Measurements from ENCODE around the gene TEX14.
"Not testable (repeated sequence)": the region's sequence is repeated elsewhere in the genome, so short reads cannot be mapped to it uniquely, and the experiment has no call there.

TEX14 gene

DNA sequence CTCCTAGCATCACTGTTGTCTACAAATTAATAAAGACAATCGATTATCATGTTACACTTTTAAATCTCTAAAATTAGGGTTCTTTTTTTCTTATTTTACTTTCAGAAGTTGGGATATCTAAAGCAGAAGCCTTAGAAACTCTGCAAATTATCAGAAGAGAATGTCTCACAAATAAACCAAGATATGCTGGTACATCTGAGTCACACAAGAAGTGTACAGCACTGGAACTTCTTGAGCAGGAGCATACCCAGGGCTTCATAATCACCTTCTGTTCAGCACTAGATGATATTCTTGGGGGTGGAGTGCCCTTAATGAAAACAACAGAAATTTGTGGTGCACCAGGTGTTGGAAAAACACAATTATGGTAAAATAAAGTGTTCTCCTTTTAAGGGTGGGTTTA, 3.0 kb upstream of the TEX14 start:
- no peaks in the 10 kb centered on the region for H3K27me3 Mint-ChIP-seq
- ATAC-seq = no peak
- H3K4me3 Mint-ChIP-seq = no peak overlapping the region
- H3K36me3 Mint-ChIP-seq = peaks cover 6% of the 10 kb centered on the region
- H3K9me3 Mint-ChIP-seq = no peaks in the 10 kb centered on the region
- H3K4me1 Mint-ChIP-seq = peaks cover 19% of the 10 kb centered on the region
- no peak overlapping the region for H3K27ac Mint-ChIP-seq

DNA sequence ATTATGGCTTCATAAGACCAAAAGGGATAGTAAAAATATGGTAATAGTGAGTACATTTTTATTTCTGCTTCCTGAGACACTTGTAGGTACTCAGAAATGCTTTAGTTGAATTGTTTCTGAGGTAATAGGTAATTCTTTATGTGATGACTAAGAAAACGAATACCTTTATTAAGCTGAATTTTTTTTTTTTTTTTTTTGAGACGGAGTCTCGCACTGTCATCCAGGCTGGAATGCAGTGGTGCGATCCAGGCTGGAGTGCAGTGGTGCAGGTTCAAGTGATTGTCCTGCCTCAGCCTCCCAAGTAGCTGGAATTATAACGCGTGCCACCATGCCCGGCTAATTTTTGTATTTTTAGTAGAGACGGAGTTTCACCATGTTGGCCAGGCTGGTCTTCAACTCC, 2.5 kb upstream of the TEX14 start:
- ATAC-seq = no peak
- H3K4me1 Mint-ChIP-seq = peaks cover 19% of the 10 kb centered on the region
- no peak overlapping the region for H3K27ac Mint-ChIP-seq
- H3K9me3 Mint-ChIP-seq = no peaks in the 10 kb centered on the region
- peaks cover under 1% of the 10 kb centered on the region for H3K36me3 Mint-ChIP-seq
- H3K27me3 Mint-ChIP-seq = no peaks in the 10 kb centered on the region
- no peak overlapping the region for H3K4me3 Mint-ChIP-seq

DNA sequence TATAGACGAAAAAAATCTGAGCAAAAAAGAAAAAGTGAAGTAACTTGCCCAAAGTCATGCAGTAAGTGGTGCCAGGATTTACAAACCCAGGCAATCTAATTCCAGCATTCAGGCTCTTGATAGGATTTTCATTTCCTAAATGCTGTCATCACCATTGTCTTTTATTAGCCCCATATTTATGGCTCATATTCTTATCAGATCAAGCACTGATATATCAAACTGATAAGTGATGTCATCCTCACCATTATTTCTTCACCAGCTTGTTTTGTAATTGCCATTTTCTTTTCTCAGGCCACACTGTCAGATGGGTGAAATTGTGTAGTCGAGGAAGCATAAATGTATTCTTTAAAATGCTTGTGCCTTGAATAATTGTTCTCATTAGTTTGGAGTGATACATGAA, 1.9 kb upstream of the TEX14 start:
- no peaks in the 10 kb centered on the region for H3K9me3 Mint-ChIP-seq
- ATAC-seq = no peak
- H3K27ac Mint-ChIP-seq = peak overlapping the region; percentile 95
- H3K4me3 Mint-ChIP-seq = peak overlapping the region; percentile 95
- H3K36me3 Mint-ChIP-seq = no peaks in the 10 kb centered on the region
- no peaks in the 10 kb centered on the region for H3K27me3 Mint-ChIP-seq
- H3K4me1 Mint-ChIP-seq = peaks cover 19% of the 10 kb centered on the region

DNA sequence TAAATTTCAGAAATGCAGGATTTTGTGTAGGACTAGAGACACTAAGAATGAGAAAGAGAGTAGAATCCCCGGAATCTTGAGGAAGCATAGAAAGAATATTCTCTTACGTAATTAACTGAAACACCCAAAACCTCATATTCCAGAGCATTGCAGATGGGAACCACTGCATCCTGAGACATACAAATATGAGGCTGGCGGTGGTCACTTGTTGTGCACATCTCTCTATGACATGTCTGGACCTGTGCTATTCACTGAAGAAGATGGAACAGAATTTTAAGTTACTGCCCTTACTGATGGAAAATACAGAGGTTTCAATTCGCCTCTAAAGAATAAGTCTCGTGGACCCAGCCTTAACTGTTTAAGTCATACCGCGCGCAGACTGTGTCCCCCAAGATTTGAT, 1.4 kb upstream of the TEX14 start:
- Mint-ChIP-seq H3K27me3 (no peaks in the 10 kb centered on the region), H3K9me3 (no peaks in the 10 kb centered on the region), H3K36me3 (no peaks in the 10 kb centered on the region), H3K4me1 (peaks cover 19% of the 10 kb centered on the region), H3K4me3 (peak overlapping the region; percentile 95), H3K27ac (peak overlapping the region; percentile 95)
- no peak for ATAC-seq

DNA sequence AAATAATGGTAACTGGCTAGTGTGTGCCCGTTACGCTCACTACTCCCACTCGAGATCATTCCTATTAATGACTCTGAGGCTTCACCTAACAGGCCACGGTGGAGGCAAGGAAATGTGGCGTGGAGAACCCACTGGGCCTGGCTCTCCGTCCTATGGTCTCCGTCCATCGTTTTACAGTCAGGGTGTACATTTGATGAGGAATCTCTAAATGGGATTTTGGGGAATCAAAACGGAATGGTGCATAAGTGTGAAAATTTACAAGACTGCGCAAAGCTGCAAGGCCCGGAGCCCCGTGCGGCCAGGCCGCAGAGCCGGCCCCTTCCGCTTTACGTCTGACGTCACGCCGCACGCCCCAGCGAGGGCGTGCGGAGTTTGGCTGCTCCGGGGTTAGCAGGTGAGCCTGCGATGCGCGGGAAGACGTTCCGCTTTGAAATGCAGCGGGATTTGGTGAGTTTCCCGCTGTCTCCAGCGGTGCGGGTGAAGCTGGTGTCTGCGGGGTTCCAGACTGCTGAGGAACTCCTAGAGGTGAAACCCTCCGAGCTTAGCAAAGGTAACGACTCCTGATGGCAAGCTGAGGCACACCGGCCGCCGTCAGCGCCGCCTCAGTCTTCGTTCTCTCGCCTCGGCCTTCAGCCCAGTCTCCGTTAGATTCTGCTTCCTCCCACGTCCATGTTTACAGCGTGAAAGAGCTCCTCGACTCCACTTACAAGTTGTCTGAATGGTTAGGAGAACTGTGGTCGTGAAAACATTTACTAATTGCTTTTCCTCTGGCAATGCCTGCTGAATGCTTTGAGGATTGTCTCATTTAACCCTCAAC, 602 bp upstream of the TEX14 start, which contains the start of gene RAD51C:
Gene RAD51C (plus strand): TSS at position 364 of the 817 bp plus-strand sequence. CDS start 42 bp downstream, at position 406.
- Mint-ChIP-seq H3K9me3 (no peaks in the 10 kb centered on the region), H3K27ac (peak within 1 kb of the TSS; percentile 95), H3K4me1 (peaks cover 19% of the 10 kb centered on the region), H3K4me3 (peak within 1 kb of the TSS; percentile 95), H3K36me3 (no peaks in the 10 kb centered on the region), H3K27me3 (no peaks in the 10 kb centered on the region)
- peak; percentile 100 for ATAC-seq

DNA sequence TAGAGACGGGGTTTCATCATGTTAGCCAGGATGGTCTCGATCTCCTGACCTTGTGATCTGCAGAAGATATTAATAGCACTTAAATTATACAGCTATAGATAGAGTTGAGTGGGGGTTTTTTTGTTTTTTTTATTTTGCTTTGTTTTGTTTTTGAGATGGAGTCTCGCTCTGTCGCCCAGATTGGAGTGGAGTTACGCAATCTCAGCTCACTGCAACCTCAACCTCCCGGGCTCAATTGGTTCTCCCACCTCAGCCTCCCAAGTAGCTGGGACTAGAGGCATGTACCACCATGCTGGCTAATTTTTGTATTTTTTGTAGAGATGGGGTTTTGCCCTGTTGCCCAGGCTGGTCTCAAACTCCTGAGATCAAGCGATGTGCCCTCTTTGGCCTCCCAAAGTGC, 1.8 kb downstream of the TEX14 start:
- H3K4me3 Mint-ChIP-seq, H3K36me3 Mint-ChIP-seq, H3K27ac Mint-ChIP-seq, ATAC-seq, H3K27me3 Mint-ChIP-seq, H3K9me3 Mint-ChIP-seq: not testable (repeated sequence)
- peaks cover 19% of the 10 kb centered on the region for H3K4me1 Mint-ChIP-seq

DNA sequence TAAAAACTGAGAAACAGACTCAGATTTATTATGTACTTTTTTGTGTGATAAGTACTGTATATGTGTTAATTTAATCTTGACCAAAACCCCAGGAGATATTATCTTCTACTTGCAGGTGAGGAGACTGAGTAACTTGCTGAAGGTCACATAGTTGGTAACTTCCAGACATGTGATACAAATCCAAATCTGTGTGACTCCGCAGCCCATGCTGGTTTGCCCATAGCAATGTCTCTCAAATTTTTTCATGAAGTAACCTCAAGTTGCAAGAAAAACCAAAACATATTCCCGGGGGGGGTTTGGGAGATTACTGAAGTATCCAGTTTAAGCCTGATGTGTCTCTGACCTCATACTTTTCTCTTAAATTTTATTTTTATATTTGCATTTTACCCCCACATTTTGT, 3.3 kb downstream of the TEX14 start:
- H3K4me1 Mint-ChIP-seq = peaks cover 15% of the 10 kb centered on the region
- H3K36me3 Mint-ChIP-seq = no peaks in the 10 kb centered on the region
- no peak for ATAC-seq
- no peak overlapping the region for H3K27ac Mint-ChIP-seq
- H3K27me3 Mint-ChIP-seq = no peaks in the 10 kb centered on the region
- no peaks in the 10 kb centered on the region for H3K9me3 Mint-ChIP-seq
- H3K4me3 Mint-ChIP-seq = no peak overlapping the region

DNA sequence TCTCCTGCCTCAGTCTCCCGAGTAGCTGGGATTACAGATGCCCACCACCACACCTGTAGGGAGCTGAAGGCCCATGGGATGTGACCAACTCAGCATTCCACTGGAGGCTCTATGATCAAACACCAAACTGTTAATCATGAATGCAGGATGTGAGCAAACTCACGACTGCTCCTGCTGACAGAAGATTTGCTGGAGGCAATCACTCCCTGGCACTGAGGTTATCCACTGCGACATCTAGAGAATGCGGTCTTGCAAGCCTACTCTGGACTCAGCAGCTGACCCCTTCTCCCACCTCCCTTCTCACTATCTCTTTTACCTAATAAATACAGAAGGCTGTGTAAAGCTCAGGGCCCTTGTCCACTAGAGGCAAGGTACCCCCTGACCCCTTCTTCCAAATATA, 4.9 kb downstream of the TEX14 start:
- no peaks in the 10 kb centered on the region for H3K9me3 Mint-ChIP-seq
- H3K27ac Mint-ChIP-seq = no peak overlapping the region
- no peak for ATAC-seq
- H3K36me3 Mint-ChIP-seq = no peaks in the 10 kb centered on the region
- H3K4me3 Mint-ChIP-seq = no peak overlapping the region
- no peaks in the 10 kb centered on the region for H3K27me3 Mint-ChIP-seq
- H3K4me1 Mint-ChIP-seq = no peaks in the 10 kb centered on the region

DNA sequence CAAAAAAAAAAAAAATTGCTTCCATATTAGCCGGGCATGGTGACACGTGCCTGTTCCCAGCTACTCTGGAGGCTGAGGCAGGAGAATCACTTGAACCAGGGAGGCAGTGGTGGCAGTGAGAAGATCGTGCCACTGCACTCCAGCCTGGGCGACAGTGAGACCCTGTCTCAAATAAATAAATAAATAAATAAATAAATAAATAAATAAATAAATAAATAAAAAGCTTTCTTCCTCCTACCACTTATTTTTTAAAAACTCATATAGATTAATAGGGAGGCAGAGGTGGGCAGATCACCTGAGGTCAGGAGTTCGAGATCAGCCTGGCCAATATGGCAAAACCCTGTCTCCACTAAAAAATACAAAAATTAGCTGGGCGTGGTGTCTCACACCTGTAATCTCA, 7.4 kb downstream of the TEX14 start:
- not testable (repeated sequence) for H3K27ac Mint-ChIP-seq, H3K27me3 Mint-ChIP-seq, H3K4me1 Mint-ChIP-seq, H3K4me3 Mint-ChIP-seq, H3K36me3 Mint-ChIP-seq, ATAC-seq, H3K9me3 Mint-ChIP-seq

DNA sequence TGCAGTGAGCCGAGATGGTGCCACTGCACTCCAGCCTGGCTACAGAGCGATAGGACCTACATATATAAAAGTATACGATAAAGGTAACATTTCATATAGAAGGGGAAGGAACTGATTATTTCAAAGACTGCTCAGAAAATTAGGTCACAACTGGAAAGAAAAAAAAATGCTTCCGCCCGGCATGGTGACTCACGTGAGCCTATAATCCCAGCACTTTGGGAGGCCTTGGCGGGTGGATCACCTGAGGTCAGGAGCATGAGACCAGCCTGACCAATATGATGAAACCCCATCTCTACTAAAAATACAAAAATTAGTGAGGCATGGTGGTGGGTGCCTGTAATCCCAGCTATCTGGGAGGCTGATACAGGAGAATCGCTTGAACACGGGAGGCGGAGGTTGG, 7.8 kb downstream of the TEX14 start:
- Mint-ChIP-seq H3K4me1 (no peaks in the 10 kb centered on the region), H3K4me3 (no peak overlapping the region), H3K27ac (no peak overlapping the region), H3K27me3 (no peaks in the 10 kb centered on the region), H3K36me3 (no peaks in the 10 kb centered on the region), H3K9me3 (no peaks in the 10 kb centered on the region)
- ATAC-seq = no peak

DNA sequence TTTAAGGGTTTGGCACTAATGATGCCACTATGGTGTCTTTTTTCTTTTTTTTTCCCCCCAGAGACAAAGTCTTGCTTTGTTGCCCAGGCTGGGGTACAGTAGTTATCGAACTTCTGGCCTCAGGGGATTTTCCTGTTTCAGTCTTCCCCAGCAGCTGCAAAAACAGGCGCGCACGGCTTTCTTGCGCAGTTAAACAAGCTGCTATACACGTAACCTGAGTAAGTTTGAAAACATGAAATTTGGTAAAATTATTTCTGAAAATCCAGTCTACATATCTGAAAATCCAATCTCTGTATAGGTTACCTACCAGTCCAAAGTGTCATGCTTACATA, 11.8 kb downstream of the TEX14 start:
- ATAC-seq = peak; percentile 37
- H3K4me1 Mint-ChIP-seq = no peaks in the 10 kb centered on the region
- H3K9me3 Mint-ChIP-seq = no peaks in the 10 kb centered on the region
- H3K36me3 Mint-ChIP-seq = no peaks in the 10 kb centered on the region
- H3K27ac Mint-ChIP-seq = peak overlapping the region; percentile 74
- no peak overlapping the region for H3K4me3 Mint-ChIP-seq
- no peaks in the 10 kb centered on the region for H3K27me3 Mint-ChIP-seq

DNA sequence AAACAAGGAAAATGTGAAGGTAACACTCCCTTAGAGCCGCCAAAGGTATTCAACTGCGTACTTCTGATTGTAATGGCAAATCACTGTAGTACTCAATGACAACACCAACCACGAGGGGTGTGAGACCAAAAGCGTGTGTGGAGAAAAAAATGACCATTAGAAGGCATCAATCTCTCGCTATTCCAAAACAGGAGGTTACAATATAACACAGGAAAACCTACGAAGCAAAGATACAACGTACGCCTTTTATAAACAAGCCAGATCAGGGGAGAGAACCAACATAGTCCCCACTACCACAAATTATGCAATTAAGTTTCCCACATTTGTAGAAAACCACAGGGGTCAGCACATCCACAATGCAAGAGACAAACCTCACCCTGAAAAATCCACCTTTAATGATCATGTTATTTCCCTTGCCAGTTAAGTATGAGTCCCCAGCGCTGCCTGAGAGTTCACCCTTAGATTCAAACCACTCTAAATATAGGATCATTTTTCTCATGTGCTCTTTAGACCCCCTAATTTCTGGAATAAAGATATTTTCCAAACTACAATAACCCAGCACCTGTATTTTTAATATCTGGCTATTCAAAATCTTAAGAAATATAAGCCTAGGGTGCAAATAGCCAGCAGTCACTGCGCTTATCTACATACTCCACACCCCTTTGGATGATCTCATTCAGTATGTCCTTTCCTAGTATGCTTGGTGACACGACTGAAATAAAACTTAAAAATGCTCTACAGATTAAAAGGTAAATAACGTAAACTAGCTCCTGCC, 12.4 kb downstream of the TEX14 start:
- ATAC-seq = peak; percentile 79
- H3K4me3 Mint-ChIP-seq = peak overlapping the region; percentile 8
- H3K4me1 Mint-ChIP-seq = no peaks in the 10 kb centered on the region
- H3K9me3 Mint-ChIP-seq = no peaks in the 10 kb centered on the region
- H3K27me3 Mint-ChIP-seq = no peaks in the 10 kb centered on the region
- no peaks in the 10 kb centered on the region for H3K36me3 Mint-ChIP-seq
- peak overlapping the region; percentile 74 for H3K27ac Mint-ChIP-seq

DNA sequence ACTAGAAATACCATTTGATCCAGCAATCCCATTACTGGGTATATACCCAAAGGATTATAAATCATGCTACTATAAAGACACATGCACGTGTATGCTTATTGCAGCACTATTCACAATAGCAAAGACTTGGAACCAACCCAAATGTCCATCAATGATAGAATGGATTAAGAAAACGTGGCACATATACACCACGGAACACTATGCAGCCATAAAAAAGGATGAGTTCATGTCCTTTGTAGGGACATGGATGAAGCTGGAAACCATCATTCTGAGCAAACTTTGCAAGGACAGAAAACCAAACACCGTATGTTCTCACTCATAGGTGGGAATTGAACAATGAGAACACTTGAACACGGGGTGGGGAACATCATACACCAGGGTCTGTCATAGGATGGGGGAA, 13.6 kb downstream of the TEX14 start:
- H3K27me3 Mint-ChIP-seq, ATAC-seq, H3K27ac Mint-ChIP-seq, H3K9me3 Mint-ChIP-seq, H3K4me3 Mint-ChIP-seq, H3K4me1 Mint-ChIP-seq, H3K36me3 Mint-ChIP-seq: not testable (repeated sequence)

DNA sequence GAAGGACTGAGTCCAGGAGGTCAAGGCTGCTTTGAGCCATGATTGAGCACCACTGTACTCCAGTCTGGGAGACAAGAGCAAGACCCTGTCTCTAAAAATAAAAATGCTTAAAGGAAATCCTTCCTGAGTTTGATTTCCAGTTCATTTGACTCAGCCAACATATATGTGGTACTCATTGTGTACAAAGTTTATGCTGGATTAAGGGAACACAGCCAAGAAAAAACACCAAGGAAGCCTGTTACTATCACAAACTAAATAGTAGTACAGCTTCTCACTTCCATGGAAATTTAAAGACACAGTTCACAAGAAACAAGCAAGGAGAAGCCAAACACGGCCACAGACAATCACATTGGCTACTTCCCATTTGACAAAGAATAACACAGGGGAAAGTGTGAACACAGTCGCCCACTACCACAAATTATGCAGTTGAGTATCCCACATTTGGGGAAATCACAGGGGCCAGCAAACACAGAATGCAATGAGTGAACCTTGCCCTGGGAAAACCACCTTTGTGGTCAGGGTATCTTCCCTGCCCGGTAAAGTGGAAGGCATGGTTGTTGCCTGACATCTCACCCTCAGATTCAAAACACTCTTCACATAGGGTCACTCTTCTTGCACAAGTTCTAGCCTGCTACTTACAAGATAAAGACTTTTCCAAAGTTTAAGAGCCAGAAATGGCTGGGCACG, 14.5 kb downstream of the TEX14 start:
- no peak for ATAC-seq
- H3K36me3 Mint-ChIP-seq = no peaks in the 10 kb centered on the region

DNA sequence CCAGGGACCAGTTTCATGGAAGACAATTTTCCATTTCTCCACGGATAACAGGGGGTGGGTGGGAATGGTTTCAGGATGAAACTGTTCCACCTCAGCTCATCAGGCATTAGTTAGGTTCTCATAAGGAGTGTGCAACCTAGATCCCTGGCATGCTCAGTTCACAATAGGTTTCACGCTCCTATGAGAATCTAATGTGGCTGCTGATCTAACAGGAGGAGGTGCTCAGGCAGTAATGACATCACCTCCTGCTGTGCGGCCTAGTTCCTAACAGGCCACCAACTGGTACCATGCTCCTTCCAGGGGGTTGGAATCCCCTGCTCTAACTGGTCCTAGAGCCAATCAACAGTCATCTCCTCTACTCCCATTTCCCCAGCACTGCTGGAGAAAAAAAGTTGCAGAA, 19.9 kb downstream of the TEX14 start:
- no peak for ATAC-seq
- H3K36me3 Mint-ChIP-seq = no peaks in the 10 kb centered on the region
- H3K27ac Mint-ChIP-seq = no peak overlapping the region
- no peak overlapping the region for H3K4me3 Mint-ChIP-seq
- peaks cover 7% of the 10 kb centered on the region for H3K27me3 Mint-ChIP-seq
- no peaks in the 10 kb centered on the region for H3K9me3 Mint-ChIP-seq
- no peaks in the 10 kb centered on the region for H3K4me1 Mint-ChIP-seq

More for the DNA sequence above, 14.5 kb downstream of the TEX14 start:
- no peaks in the 10 kb centered on the region for H3K9me3 Mint-ChIP-seq
- no peak overlapping the region for H3K27ac Mint-ChIP-seq
- no peak overlapping the region for H3K4me3 Mint-ChIP-seq
- H3K4me1 Mint-ChIP-seq = no peaks in the 10 kb centered on the region
- no peaks in the 10 kb centered on the region for H3K27me3 Mint-ChIP-seq

All from stimulated activated memory B cell treated with anti-CD40 and anti-IgM and Interleukin-4, amounts not matched to agents 10 μg/mL and 1 μg/mL and 100 μg/mL, for 72 hours (primary cell).